NCI-H1105 treated with DMSO at 0.1 percent for 48 hours (cell line): Measurements from ENCODE around the gene DNAI7.

ENCODE experiments used
- DNase-seq: peaks from one replicate; lab custom pipeline; 2025; lab: John Stamatoyannopoulos, UW

DNAI7 gene, protein sequence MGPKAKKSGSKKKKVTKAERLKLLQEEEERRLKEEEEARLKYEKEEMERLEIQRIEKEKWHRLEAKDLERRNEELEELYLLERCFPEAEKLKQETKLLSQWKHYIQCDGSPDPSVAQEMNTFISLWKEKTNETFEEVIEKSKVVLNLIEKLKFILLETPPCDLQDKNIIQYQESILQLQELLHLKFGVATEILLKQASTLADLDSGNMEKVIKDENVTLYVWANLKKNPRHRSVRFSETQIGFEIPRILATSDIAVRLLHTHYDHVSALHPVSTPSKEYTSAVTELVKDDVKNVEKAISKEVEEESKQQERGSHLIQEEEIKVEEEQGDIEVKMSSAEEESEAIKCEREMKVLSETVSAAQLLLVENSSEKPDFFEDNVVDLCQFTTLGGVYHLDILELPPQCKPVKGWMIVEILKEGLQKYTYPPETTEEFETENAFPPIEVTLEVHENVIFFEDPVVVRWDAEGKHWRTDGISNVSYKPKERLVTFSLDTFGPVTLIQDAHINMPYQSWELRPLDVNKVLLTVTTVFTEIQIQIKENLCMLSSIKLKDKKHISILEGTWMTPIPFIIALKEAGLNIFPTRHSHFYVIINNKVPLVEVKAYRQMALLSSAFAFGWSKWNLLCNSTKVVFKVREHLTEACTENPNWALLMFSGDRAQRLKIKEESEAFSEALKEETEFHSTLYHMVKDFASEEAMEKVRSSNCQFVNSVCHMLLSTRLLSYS

GRCh38 chr12:25195056-25195971 lies at the start of gene DNAI7, which contains the start of gene ETFRF1:
TSS of gene DNAI7 (minus strand) at chr12:25195160. CDS start at chr12:25195078, 82 bp downstream.
TSS of gene ETFRF1 (plus strand) at chr12:25195237. CDS start at chr12:25203957, 8,720 bp downstream.
- peak; percentile 98 for DNase-seq

DNA sequence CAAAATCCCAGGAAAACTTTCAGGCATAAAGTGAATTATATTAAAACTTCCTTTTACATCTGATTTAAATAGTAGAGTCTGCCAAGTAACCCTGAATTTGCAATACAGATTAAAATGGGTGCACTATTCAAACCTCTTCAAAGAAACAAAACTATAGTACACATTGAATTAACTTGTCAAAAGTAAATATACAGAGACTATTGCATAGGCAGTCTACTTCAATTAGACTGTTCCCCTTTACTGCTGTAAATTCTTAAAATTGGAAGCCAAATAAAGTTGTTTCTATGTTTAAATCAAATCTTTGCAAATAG lies 48.7 kb upstream of the DNAI7 start:
- DNase-seq = no peak

GRCh38 chr12:25242981-25243679 lies 48.2 kb upstream of the DNAI7 start:
- DNase-seq = no peak

GRCh38 chr12:25241167-25242020 lies 46.4 kb upstream of the DNAI7 start:
- peak; percentile 35 for DNase-seq

- DNase-seq = no peak
These were observed 41.7 kb upstream of the DNAI7 start for GRCh38 chr12:25236626-25237025.

GRCh38 chr12:25236190-25236589 lies 41.2 kb upstream of the DNAI7 start:
- no peak for DNase-seq

DNA sequence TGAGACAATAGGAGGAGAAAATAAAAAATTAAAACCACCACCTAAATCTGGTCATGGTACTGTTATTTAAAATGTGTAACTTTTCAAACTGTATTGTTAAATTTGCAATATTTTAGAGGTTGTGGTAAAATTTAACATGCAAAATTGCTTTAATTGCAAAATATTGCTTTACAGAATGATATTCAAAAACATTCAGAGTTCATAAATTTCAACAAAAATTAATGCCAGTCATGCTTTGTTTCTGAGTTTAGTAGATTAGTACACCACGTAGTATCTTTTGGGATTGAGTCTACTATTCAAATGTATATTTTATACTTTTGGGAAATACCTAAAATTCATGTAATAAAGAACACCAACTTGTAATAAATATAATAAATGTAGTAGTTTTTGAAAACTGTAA lies 18.4 kb upstream of the DNAI7 start:
- no peak for DNase-seq

DNA sequence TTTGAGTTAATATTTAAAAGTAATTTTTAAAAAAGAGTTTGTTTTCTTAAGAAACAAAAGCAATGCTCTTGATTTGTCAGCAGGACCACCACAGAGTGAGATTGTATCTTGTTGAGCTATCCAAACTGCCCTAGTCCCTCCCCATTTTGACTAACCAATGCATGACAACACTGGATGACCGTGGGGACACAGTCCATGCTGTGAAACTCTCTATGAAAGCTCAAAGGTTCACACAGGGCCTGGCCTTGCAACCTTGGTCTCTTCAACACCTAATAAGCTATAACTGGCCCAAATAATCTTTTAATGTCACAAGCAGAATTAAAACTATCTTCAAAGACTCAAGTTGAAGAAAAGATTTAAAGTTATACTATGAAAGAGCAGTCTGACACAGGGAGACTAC lies 13.6 kb upstream of the DNAI7 start:
- DNase-seq = no peak

DNA sequence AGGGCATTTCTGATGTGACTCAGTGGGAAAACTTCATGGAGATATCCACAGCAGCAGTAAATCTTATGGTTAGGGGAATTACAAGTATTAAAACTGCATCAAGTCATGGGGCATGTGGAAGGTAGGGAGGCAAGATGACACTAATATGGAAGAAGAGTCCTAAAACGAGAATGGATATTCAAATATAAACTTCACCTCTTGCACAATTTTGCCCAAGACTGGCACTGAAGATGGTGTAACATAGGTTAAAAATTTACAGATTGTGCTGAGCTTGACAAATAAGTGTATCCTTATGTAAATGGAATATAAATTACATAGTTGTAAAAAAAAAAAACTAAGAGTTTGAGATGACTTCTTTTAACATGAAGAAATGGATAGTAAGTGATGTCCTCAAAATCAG lies 12.9 kb upstream of the DNAI7 start:
- DNase-seq = no peak

DNA sequence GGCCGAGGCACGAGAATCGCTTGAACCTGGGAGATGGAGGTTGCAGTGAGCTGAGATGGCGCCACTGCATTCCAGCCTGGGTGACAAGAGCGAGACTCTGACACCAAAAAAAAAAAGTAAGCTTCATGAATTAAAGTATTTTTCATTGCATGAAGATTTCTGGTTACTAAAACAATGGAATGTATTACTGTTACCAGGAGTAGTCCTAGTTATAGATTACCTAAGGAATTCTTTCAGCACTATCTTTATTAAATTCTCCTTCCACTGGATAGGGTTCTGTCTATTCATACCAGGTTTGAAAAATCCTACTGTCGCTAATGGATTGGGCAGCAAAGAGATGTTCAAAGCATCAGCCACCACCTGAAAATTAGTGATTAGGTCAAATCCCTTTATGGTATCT lies 12.5 kb upstream of the DNAI7 start:
- no peak for DNase-seq

DNA sequence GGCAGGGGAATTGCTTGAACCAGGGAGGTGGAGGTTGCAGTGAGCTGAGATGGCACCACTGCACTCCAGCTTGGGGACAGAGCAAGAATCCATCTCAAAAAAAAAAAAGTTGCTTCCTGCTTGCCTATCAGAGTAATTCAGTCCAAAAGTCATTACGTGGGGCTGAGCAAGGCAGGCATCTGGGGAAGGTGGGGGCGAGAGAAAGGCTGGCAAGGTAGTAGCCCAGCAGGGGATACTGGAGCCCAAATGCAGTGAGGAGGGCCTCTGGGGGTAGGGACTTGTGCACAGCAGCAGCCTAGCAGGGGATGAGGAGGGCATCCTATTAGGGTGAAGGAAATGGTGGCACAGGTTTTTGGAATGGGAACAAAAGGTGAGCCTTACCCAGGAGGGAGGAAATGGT lies 7.2 kb upstream of the DNAI7 start:
- DNase-seq = no peak

GRCh38 chr12:25200703-25201102 lies 5.7 kb upstream of the DNAI7 start:
- DNase-seq = no peak

- no peak for DNase-seq
These were observed 2.6 kb upstream of the DNAI7 start for GRCh38 chr12:25197608-25198007.

DNA sequence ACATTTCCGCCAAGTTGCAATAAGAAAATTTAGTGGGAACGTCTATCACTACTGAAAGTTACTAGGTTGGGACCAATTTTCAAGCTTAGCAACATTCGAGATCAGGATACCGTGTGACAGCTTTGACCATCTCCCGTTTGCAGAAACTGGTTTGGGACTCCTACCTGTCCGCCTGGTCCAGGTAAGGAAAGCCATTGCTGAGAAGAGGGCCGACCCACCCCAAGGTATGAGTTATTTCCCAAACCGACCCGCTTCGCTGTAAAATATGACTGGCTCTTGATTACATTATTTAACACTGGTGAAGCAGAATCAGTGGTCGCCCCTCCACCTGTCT lies 271 bp downstream of the DNAI7 start:
- DNase-seq = no peak

DNA sequence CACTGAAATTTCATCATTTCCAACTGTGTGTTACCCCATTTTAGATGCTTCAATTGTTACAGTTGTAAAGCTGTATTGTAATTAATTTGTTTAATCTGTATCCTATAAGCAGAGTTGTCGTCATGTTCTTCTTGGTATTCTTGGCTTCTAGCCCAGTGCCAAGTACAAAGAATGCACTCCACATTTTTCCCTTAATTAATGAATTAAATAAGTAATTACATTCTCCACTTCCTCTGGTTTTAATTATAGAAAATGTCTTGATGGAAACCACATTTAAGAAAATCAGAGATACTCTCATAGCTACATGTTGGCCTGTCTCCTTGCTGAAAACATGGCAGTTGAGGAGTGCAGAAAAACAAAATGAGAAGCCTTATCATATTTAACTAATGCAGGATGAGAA lies 746 bp downstream of the DNAI7 start:
- DNase-seq = peak; percentile 45

GRCh38 chr12:25190793-25191192 lies 4.2 kb downstream of the DNAI7 start:
- no peak for DNase-seq

DNA sequence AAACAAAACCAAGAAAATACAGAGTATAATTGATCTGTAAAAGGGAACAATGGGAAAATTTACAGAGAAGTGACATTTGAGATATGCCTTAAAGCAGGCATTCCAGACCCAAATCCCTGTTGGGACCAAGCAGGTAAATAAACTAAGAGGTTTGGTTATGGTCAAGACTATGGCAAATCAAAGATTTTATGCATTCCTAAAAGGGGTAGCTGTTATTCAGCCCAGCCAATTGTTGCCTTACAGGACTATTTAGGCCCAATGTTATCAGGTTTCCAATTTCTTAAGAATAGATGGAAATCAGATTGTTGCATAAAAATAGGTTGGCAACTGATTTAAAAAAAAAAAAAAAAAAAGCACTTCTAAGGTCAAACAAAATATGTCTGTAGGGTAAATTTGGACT lies 5.3 kb downstream of the DNAI7 start:
- DNase-seq = no peak

- no peak for DNase-seq
These were observed 7.2 kb downstream of the DNAI7 start for GRCh38 chr12:25187781-25188180.

DNA sequence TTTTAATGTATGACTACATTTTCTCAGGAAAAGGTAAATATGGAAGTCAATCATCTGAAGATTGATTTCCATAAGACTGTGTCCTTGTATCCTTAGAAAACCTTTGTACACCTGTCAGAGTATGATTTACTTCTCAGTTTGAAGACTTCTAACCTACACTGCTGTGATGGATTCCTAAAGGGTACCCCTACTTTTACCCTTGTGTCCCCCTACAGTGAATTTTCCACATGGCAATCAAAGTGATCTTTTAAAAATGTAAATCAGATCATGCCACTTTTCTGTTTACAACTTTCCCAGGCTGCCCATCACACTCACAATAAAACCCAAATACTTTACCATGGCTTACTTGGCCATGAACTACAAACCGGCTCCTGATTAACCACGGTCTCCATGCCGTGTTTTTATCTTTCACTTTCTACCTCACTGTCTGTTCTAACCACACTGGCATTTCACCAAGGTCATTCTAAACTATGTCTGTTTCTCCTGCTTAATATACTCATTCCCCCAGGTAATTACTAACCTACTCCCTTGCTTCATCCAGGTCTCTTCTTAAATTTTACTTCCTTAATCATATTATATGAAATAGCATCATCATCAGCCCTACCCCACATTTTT lies 8.1 kb downstream of the DNAI7 start:
- DNase-seq = no peak

DNA sequence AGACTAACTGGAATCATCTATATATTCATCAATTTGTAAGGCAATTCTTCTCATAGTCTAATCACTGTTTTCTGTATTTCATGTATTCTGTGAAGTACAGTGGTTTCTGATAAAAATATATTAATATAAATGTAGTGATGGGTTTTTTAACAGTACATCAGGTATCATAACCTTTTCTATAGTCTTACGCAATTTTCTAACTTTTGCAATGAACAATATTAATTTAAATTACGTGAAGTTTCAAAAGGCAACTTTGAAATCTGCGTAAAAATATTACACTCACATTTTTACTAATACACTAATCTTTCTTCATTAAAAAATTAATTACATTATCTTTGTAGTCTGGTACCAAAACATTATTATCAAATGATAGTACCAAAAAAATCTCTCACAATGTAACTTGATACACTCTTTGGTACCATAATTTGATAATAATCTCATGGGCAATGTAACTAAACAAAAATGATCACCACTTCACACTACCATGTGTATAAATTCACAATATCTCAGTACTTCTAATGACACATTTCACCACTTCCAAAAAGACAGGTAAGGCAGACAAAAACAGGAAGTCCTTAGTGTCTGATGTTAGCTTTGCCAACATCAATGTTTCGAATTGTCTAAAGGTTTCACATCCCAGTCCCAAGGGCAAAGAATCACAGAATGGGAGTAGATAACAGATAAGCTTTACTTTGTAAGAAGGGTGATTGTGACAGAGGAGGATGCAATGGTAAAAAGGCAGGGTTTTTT lies 8.7 kb downstream of the DNAI7 start:
- no peak for DNase-seq
